ENCODE measurements around the gene SNRNP25. TPM values are rescaled to one million over a fixed set of nuclear protein-coding genes. Genes with fewer than 3 reads are reported as not detected.
A peak's percentile ranks its signal among the peaks of the same experiment; 100 is the strongest.

SNRNP25 gene
- total and polyA plus RNA-seq, 2 donors (not counting 3 experiments of a cell fraction or from before 2014, with no cell fraction given): 41.8 to 49.6 TPM

- intact Hi-C loops (cut with micrococcal nuclease): no loop called here
- dilution Hi-C loops (cut with MboI; ENCODE audit: extremely low pct_ligation_motif_present, low sequenced_read_pairs): no loop called here
- no TSS peak for BruUV-seq (replicated peaks)
- POLR2A ChIA-PET: no interaction called here
- TF ChIP-seq MYC (IDR thresholded peaks at IDR 0.05; ENCODE audit: low read depth, low read length): no peak
- TF ChIP-seq POLR2AphosphoS5 (IDR thresholded peaks at IDR 0.05; ENCODE audit: insufficient read depth, low read depth, low read length): peak; percentile 9
- Histone ChIP-seq H3K4me3 (replicated peaks in 1 of 3; ENCODE audit: insufficient read depth in 1 of 3, low read depth in 1 of 3, low read length in 3 of 3) (no peak overlapping the region), H3K9me3 (replicated peaks; ENCODE audit: control insufficient read depth, insufficient read depth, low read length) (no peaks in the 10 kb centered on the region), H3K4me2 (ENCODE audit: insufficient read depth, low read length) (no peak overlapping the region), H3K27me3 (ENCODE audit: control insufficient read depth in 2 of 2, insufficient read depth in 2 of 2, low read length in 2 of 2) (no peaks in the 10 kb centered on the region), H3K9ac (replicated peaks; ENCODE audit: extremely low read depth, insufficient read depth, low read length) (no peak overlapping the region), H3K9me1 (replicated peaks; ENCODE audit: control insufficient read depth, extremely low read depth, insufficient read depth, low read length) (no peaks in the 10 kb centered on the region), H3K36me3 (ENCODE audit: control insufficient read depth in 2 of 2, extremely low read depth in 1 of 2, insufficient read depth in 2 of 2, low read length in 2 of 2) (peaks cover 0 to 66% of the 10 kb centered on the region in 2 experiments), H2AFZ (ENCODE audit: low read depth, low read length) (no peak overlapping the region), H3K4me1 (ENCODE audit: control insufficient read depth, extremely low read depth, insufficient read depth, low read length) (peaks cover 3% of the 10 kb centered on the region), H3K27ac (ENCODE audit: insufficient read depth, low read depth, low read length) (no peak overlapping the region), H3K79me2 (ENCODE audit: control insufficient read depth, insufficient read depth, low read length) (peaks cover 2% of the 10 kb centered on the region), H4K20me1 (replicated peaks; ENCODE audit: control insufficient read depth, extremely low read depth, insufficient read depth, low read length) (no peaks in the 10 kb centered on the region)
- DNase-seq (ENCODE audit: low read depth, low spot score): no peak
- no peak for FAIRE-seq
- CTCF ChIA-PET: interaction anchor here (1.1 kb wide), 1 partner anchor 39 kb away, joined by 6 read pairs; no protein-coding TSS in a partner anchor
Observed at GRCh38 chr16:58491-59439, 5.1 kb downstream of the SNRNP25 start.

GRCh38 chr16:59440-60059, 5.9 kb downstream of the SNRNP25 start:
- no peaks in the 10 kb centered on the region for H4K20me1 ChIP-seq (replicated peaks; ENCODE audit: control insufficient read depth, extremely low read depth, insufficient read depth, low read length)
- no peak overlapping the region for H3K4me2 ChIP-seq (ENCODE audit: insufficient read depth, low read length)
- no peak overlapping the region for H3K9ac ChIP-seq (replicated peaks; ENCODE audit: extremely low read depth, insufficient read depth, low read length)
- no peaks in the 10 kb centered on the region for H3K9me1 ChIP-seq (replicated peaks; ENCODE audit: control insufficient read depth, extremely low read depth, insufficient read depth, low read length)
- H3K4me1 ChIP-seq (ENCODE audit: control insufficient read depth, extremely low read depth, insufficient read depth, low read length): no peaks in the 10 kb centered on the region
- BruUV-seq (replicated peaks): no TSS peak
- H3K27ac ChIP-seq (ENCODE audit: insufficient read depth, low read depth, low read length): no peak overlapping the region
- DNase-seq (ENCODE audit: low read depth, low spot score) (no peak), FAIRE-seq (no peak)
- no peaks in the 10 kb centered on the region for H3K27me3 ChIP-seq (ENCODE audit: control insufficient read depth in 2 of 2, insufficient read depth in 2 of 2, low read length in 2 of 2)
- intact Hi-C loops (cut with micrococcal nuclease): no loop called here
- ChIA-PET POLR2A (no interaction called here), CTCF (no interaction called here)
- no peak overlapping the region for H3K4me3 ChIP-seq (replicated peaks in 1 of 3; ENCODE audit: insufficient read depth in 1 of 3, low read depth in 1 of 3, low read length in 3 of 3)
- peaks cover 0 to 74% of the 10 kb centered on the region in 2 experiments for H3K36me3 ChIP-seq (ENCODE audit: control insufficient read depth in 2 of 2, extremely low read depth in 1 of 2, insufficient read depth in 2 of 2, low read length in 2 of 2)
- TF ChIP-seq POLR2AphosphoS5 (IDR thresholded peaks at IDR 0.05; ENCODE audit: insufficient read depth, low read depth, low read length) (peak; percentile 3), POLR2A (IDR thresholded peaks at IDR 0.05; ENCODE audit: low read depth, low read length) (no peak)
- dilution Hi-C loops (cut with MboI; ENCODE audit: extremely low pct_ligation_motif_present, low sequenced_read_pairs): no loop called here
- no peaks in the 10 kb centered on the region for H3K79me2 ChIP-seq (ENCODE audit: control insufficient read depth, insufficient read depth, low read length)
- no peaks in the 10 kb centered on the region for H3K9me3 ChIP-seq (replicated peaks; ENCODE audit: control insufficient read depth, insufficient read depth, low read length)
- no peak overlapping the region for H2AFZ ChIP-seq (ENCODE audit: low read depth, low read length)
